Dermis microvascular lymphatic vessel endothelial cell (primary cell): Measurements from ENCODE around the gene CFAP58. TPM values are rescaled to one million over a fixed set of nuclear protein-coding genes. Genes with fewer than 3 reads are reported as not detected.
A peak's percentile ranks its signal among the peaks of the same experiment; 100 is the strongest.

Source experiments
- DNase-seq, 2 donors: peaks; one replicate each; pipeline versions ENCODE4 v3.0.0 to v3.0.0-alpha.2; 2010; ENCODE audit warnings: low read depth in 2 of 2
- total RNA-seq: library from RNA; depleted of rRNA; stranded (reverse); fragments of >200 nt; gene quantifications from 2 replicates; pipeline ENCODE4 v1.2.1, GENCODE V29; 2014

Gene CFAP58
- total RNA-seq, 1 donor from 2014 or later = 0.64 TPM

DNA sequence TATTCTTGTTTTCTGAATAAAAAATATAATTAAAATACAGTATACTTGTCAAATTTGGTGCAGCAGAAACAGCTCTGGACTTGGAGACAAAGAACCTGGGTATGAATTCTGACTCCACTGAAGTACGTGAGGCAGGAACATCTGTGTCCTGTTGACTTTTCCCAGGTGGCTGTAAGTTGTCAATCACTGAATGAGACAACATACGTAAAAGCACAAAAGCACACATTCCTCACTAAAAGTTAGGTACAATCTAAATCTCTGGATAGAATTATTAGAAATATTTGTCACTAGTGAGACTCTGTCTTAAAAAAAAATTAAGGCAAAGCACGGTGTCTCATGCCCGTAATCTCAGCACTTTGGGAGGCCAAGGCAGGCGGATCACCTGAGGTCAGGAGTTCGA lies 18.1 kb downstream of the CFAP58 start:
- DNase-seq = no peak

DNA sequence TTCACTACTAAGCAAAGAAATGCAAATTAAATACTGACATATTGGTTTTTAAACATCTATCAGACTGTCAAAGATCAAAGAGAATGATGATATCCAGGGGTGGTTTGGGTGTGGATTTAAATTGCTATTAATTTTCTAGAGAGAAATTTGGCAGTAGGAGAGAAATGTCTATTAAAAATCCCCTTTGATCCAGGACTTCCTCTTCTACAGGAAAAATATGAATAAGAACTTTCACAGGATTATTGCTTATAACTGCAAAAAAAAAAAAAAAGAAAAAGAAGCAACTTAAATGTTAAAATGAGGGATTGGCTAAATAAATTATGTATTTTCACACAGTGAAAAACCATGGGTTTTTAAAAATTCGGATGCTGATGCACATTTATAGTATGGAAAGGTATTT lies 21.0 kb downstream of the CFAP58 start:
- DNase-seq = no peak

- no peak for DNase-seq
Observed at GRCh38 chr10:104376784-104377300, 23.2 kb downstream of the CFAP58 start.

GRCh38 chr10:104380336-104380735 lies 26.7 kb downstream of the CFAP58 start:
- no peak for DNase-seq

- DNase-seq = no peak
Observed at GRCh38 chr10:104387130-104387888, 33.7 kb downstream of the CFAP58 start.

DNA sequence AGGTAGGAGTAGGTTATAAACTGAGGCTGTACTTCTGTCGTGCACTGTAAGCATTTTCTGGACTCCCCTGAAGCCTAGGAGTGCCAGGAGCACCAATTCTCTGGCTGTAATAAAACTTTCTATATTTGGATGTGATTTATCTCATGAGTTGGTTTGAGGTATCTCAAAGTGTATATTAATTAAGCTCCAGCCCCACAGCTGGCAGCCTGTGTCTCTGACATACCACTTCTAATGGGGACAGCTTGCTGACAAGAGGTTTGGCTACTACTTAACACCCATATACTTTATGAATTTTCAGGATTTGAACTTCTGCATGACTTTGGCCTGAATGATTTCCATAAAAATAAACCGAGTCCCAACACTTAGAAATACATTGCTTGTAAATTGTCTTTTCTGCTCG lies 35.2 kb downstream of the CFAP58 start:
- DNase-seq = no peak

DNA sequence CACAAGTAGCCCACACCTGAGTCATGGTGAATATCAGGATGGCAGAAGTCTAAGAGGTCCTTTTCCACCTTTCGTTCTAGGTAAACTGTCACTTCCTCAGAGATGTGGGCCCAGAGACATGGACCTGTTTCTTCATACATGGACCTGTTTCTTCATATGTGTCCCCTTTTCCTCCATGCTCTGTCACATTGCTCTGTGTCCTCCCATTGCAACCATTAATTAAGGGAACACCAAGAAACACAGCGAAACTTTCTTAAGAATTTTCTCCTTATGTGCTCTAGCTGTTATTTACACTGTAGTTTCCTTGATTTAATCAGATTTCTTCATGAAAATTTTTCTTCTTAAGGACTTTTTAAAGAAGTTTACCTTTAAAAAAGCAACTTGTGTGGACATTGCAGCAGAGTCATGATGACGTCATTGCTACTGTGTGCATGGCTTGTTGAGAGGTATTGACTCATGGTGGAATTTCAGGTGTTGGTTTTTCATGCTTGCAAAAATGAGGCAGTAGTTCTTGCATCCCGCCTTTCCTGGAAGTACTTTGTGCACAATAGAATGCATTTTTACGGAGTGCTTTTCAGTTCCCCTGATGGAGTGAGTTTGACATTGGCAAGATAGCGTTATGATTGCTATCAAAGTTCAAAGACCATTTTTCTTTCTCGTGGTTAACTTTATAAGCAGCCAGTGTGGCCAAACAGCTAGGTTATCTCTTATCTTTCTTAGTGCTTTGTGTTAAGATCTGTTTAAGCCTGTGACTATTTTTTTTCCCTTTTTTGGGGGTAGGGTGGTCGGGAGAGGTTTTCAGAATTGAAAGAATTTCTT lies 37.7 kb downstream of the CFAP58 start:
- DNase-seq = no peak

GRCh38 chr10:104391969-104392296 lies 38.3 kb downstream of the CFAP58 start:
- DNase-seq = no peak

GRCh38 chr10:104393387-104393786 lies 39.8 kb downstream of the CFAP58 start:
- no peak for DNase-seq

GRCh38 chr10:104396581-104396980 lies 42.9 kb downstream of the CFAP58 start:
- no peak for DNase-seq

DNA sequence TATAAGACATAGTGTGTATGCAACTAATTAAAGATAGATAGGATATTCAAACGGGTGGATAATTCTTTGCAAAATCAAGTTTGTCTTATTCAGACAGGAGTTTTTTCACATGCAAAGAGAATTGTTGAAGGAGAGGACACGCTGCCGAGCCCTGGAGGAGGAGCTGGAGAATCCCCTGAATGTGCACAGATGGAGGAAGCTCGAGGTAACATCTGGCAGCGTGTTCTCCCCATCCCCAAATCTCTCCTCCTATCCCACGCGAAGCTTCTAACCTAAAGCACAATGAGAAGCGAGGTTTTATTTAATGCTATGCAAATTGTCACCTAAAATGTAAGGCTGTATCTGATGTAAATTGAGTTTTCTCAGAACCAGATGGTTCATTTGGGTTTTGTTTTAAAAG lies 50.0 kb downstream of the CFAP58 start:
- DNase-seq = no peak

GRCh38 chr10:104406715-104407650 lies 53.4 kb downstream of the CFAP58 start:
- DNase-seq = peak in 1 of 2 donors; percentile 16

GRCh38 chr10:104413528-104413927 lies 59.9 kb downstream of the CFAP58 start:
- DNase-seq = no peak

DNA sequence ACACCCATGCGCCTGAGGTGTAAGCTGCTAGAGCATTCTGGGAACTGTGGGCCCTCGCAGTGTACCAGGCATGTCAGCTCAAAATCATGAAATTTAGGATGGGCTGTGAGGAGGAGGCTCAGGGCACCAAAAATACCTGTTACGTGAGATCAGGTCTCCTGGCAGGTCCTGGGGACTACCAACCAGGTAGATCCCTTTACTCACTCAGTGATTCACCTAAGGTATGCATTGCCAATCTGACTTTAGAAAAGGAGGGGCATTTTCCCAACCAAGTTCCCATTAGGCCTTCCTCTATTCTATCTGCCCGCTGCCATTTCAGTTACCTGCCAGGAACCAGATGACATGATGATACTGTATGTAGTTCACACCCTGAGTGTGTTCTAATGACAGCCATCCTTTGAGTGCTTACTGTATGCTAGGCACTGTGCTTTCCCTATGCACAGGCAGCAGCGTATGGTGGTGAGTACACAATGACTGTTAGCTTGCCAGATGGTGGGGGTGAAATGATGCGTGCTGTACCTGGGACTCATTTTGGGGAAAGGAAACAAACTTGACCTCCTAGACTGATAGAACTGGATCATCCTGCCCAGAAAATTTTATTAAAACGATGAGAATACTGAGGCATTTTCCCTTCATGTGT lies 62.0 kb downstream of the CFAP58 start:
- DNase-seq = no peak

DNA sequence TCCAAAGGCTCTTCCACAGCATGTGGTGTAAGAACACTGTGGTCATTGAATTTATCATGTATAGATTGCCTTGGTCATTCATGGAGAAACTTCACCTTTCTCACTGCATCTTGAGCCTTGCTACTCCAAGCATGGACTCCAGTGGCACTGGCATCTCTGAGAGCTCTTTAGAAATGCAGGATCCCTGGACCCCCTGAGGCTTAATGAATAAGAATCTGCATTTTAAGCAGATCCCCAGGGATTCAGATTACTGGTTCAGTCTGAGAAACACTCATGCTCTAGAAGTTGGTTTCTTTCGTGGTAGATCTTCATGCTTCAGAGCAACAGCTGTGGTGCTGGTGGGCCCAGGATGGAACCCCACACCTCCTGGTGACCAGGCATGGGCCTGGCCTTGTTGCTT lies 63.2 kb downstream of the CFAP58 start:
- DNase-seq = no peak

DNA sequence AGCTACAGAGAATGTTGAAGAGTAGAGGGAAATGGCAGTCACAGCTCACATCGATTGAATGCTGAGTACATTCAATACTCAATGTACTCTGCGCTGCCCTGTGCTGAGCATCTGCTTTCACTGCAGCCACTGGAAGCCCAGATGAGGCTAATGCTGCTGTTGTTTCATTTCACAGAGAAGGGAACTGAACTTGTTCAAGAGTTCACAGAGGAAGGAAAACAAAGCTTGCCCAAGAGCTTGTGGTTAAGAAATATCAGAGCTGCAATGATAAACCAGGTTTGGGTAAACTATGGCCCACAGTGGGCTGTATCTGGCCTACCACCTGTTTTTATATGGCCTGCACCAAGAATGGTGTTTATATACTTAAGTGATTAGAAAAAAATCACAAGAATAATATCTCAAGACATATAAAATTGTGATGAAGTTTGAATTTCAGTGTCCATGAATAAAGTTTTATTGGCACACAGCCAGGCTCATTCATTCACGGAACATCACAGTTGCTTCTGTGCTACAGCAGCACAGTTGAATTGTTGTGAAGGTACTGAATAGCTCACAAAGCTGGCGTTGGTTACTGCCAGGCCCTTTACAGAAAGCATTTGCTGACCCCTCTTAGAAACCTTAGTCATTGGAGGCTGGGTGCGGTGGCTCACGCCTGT lies 64.1 kb downstream of the CFAP58 start:
- DNase-seq = no peak

- DNase-seq = no peak
Observed at GRCh38 chr10:104424719-104425118, 71.1 kb downstream of the CFAP58 start.

GRCh38 chr10:104427989-104428388 lies 74.4 kb downstream of the CFAP58 start:
- no peak for DNase-seq

- DNase-seq = no peak
Observed at GRCh38 chr10:104429846-104430245, 76.2 kb downstream of the CFAP58 start.

DNA sequence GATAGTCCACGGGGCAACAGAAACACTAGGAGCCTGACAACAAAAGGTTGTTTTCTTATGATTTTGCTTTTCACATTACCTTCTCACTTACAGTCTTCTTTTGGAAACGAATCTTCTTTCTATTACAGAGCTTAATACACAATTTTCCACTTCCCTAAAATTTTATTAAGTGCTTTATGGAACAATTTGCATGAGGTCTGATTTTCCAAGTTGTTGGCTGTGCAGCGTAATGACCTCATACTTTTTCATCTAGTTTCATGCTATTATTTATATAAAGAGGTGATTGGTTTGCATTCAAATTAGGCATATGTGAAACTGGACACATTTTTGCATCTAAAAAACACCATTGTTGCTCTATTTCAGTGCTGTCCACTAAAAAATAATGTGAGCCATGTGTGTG lies 76.7 kb downstream of the CFAP58 start:
- DNase-seq = no peak

GRCh38 chr10:104433669-104434068 lies 80.0 kb downstream of the CFAP58 start:
- DNase-seq = no peak
